ENCODE measurements around the gene FTCD.

DNA sequence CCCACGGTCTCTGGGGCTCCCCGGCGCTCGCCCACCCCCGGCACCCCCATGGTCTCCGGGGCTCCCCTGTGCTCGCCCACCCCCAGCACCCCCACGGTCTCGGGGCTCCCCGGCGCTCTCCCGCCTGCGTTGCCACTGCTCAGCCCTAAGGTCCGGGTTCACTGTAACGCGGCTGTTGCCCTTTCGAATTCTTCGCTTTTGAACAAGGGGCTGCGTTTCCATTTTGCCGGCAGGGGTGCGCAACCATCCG lies 5.2 kb upstream of the FTCD start:
- TF ChIP-seq, protein P1, sequence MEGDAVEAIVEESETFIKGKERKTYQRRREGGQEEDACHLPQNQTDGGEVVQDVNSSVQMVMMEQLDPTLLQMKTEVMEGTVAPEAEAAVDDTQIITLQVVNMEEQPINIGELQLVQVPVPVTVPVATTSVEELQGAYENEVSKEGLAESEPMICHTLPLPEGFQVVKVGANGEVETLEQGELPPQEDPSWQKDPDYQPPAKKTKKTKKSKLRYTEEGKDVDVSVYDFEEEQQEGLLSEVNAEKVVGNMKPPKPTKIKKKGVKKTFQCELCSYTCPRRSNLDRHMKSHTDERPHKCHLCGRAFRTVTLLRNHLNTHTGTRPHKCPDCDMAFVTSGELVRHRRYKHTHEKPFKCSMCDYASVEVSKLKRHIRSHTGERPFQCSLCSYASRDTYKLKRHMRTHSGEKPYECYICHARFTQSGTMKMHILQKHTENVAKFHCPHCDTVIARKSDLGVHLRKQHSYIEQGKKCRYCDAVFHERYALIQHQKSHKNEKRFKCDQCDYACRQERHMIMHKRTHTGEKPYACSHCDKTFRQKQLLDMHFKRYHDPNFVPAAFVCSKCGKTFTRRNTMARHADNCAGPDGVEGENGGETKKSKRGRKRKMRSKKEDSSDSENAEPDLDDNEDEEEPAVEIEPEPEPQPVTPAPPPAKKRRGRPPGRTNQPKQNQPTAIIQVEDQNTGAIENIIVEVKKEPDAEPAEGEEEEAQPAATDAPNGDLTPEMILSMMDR (IDR thresholded peaks at IDR 0.05 in 2 of 3, conservative IDR thresholded peaks at IDR 0.05 in 1 of 3; ENCODE audit: insufficient read depth in 2 of 3, low read depth in 1 of 3, low read length in 3 of 3): no peak
- TF ChIP-seq, protein P2, sequence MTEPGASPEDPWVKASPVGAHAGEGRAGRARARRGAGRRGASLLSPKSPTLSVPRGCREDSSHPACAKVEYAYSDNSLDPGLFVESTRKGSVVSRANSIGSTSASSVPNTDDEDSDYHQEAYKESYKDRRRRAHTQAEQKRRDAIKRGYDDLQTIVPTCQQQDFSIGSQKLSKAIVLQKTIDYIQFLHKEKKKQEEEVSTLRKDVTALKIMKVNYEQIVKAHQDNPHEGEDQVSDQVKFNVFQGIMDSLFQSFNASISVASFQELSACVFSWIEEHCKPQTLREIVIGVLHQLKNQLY (CRISPR knock-in tag; conservative IDR thresholded peaks at IDR 0.05): no peak
- TF ChIP-seq TCF7L2 (IDR thresholded peaks at IDR 0.05; ENCODE audit: low read depth, low read length) (no peak), PHF8 (IDR thresholded peaks at IDR 0.05; ENCODE audit: borderline replicate concordance, low read length) (no peak), ZKSCAN3 (CRISPR knock-in tag; IDR thresholded peaks at IDR 0.05) (no peak), CHD4 (IDR thresholded peaks at IDR 0.05; ENCODE audit: insufficient read depth, insufficient replicate concordance, low read depth, low read length, poor library complexity, severe bottlenecking) (no peak), CEBPB (tag; IDR thresholded peaks at IDR 0.05) (no peak)
- TF ChIP-seq, protein P3, sequence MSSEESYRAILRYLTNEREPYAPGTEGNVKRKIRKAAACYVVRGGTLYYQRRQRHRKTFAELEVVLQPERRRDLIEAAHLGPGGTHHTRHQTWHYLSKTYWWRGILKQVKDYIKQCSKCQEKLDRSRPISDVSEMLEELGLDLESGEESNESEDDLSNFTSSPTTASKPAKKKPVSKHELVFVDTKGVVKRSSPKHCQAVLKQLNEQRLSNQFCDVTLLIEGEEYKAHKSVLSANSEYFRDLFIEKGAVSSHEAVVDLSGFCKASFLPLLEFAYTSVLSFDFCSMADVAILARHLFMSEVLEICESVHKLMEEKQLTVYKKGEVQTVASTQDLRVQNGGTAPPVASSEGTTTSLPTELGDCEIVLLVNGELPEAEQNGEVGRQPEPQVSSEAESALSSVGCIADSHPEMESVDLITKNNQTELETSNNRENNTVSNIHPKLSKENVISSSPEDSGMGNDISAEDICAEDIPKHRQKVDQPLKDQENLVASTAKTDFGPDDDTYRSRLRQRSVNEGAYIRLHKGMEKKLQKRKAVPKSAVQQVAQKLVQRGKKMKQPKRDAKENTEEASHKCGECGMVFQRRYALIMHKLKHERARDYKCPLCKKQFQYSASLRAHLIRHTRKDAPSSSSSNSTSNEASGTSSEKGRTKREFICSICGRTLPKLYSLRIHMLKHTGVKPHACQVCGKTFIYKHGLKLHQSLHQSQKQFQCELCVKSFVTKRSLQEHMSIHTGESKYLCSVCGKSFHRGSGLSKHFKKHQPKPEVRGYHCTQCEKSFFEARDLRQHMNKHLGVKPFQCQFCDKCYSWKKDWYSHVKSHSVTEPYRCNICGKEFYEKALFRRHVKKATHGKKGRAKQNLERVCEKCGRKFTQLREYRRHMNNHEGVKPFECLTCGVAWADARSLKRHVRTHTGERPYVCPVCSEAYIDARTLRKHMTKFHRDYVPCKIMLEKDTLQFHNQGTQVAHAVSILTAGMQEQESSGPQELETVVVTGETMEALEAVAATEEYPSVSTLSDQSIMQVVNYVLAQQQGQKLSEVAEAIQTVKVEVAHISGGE (CRISPR knock-in tag; IDR thresholded peaks at IDR 0.05): no peak
